AG04449 (cell line): ENCODE results near the gene CSTPP1.

Experiments
- CTCF ChIA-PET: fragments of 350-600 bp; formaldehyde crosslinking; extraction: SDS; loops from one replicate; lab custom pipeline; 2021; ENCODE audit warnings: antibody characterized with exemption; lab: Yijun Ruan, JAX
- POLR2A ChIA-PET: fragments of 400-600, 350-600 bp; formaldehyde crosslinking; extraction: SDS; loops from one replicate; lab custom pipeline; 2020; ENCODE audit warnings: antibody characterized with exemption, inconsistent platforms; lab: Yijun Ruan, JAX
- DNase-seq: peaks from one replicate; pipeline ENCODE4 v3.0.0-alpha.2; 2010; ENCODE audit warnings: low read depth, low spot score
- H3K4me3 ChIP-seq: 2 replicates; pipeline ENCODE4 v1.5.1; 2011; ENCODE audit warnings: low read depth, mild to moderate bottlenecking, control low read depth, low read length
- TF ChIP-seq, protein P1 (sequence below): IDR thresholded peaks from one replicate; pipeline ENCODE4 v1.5.1; 2011; ENCODE audit warnings: mild to moderate bottlenecking, moderate library complexity, low read length, control low read depth, inconsistent platforms; ENCODE audit not compliant: insufficient read depth; ENCODE audit errors: missing control alignments

Gene CSTPP1

DNA sequence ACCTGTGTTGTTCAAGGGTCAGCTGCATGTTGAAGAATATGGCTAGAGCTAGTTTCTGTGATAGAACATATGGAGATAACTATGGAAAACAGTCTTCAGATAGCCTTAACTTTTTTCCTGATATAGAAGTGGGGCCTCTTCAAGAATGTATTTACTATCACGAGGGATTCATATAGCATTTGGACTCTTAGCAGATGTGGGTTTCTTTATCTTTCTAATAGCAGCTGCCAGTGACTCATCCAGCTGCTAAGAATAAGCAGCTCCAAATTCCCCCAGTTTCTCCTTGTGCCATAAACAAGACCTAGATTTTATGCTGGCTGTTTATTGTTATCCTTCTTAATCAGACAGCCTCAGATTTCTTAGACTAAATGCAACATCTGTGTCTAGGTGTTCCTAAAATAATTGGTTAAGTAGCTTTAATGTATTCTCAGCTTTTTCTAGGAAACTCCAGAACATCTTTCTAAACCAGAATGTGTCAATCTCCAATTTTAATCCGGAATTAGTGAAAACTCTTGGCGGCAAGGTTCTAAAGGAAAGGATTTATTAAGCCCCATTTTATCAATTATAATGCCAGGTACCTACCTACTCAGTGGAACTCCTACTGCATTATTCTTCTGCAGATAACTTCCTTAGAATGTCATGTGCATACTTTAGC is 119.8 kb downstream of the CSTPP1 start:
- H3K4me3 ChIP-seq: no peak overlapping the region
- TF ChIP-seq, protein P1, sequence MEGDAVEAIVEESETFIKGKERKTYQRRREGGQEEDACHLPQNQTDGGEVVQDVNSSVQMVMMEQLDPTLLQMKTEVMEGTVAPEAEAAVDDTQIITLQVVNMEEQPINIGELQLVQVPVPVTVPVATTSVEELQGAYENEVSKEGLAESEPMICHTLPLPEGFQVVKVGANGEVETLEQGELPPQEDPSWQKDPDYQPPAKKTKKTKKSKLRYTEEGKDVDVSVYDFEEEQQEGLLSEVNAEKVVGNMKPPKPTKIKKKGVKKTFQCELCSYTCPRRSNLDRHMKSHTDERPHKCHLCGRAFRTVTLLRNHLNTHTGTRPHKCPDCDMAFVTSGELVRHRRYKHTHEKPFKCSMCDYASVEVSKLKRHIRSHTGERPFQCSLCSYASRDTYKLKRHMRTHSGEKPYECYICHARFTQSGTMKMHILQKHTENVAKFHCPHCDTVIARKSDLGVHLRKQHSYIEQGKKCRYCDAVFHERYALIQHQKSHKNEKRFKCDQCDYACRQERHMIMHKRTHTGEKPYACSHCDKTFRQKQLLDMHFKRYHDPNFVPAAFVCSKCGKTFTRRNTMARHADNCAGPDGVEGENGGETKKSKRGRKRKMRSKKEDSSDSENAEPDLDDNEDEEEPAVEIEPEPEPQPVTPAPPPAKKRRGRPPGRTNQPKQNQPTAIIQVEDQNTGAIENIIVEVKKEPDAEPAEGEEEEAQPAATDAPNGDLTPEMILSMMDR: no peak
- no peak for DNase-seq
- CTCF ChIA-PET: interaction anchor here (1.4 kb wide), 1 partner anchor 30 kb away, joined by 3 read pairs; no protein-coding TSS in a partner anchor
- POLR2A ChIA-PET: interaction anchor here (1.2 kb wide), 1 partner anchor 129 kb away, joined by 3 read pairs; no protein-coding TSS in a partner anchor

DNA sequence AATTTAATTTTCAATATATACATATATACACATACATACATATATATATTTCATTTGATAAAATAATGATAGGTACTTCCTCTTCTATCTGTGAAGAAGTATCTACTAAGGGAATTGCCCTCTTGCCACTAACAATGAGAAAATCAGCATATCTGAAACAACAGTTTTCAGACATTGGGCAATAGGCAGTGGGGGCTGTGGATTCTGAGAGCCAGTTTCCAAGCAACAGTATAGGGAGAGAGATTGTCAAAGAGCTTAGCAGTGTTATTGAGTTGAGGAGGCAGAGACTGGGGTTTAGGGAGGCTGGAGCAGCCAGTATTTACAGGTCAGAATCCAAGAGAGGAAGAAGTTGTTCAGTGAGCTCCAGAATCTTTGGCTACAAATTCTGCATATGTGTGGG is 120.8 kb downstream of the CSTPP1 start:
- no peak overlapping the region for H3K4me3 ChIP-seq
- ChIA-PET CTCF (no interaction called here), POLR2A (no interaction called here)
- TF ChIP-seq, protein P1: no peak
- no peak for DNase-seq

DNA sequence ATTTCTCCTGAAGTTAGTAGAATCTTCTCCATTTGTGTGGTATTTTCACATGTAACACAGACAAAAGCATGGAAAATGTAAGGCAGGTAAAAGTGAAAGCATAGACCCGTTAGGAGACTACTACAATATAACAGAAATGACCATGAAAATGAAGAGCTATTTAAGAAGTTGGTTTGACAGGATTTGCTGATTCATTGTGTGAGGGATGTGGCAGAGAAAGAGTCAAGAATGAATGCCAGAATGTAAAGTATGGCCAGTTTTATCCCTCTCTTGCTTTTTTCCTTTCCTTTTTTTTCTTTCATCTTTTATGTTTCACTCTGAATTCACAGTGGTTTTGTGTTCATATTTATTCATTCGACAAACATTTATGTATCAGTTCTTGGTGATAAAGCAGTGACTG is 124.2 kb downstream of the CSTPP1 start:
- no peak overlapping the region for H3K4me3 ChIP-seq
- ChIA-PET CTCF (interaction anchor here (1.4 kb wide), 1 partner anchor 92 kb away, joined by 4 read pairs; no protein-coding TSS in a partner anchor), POLR2A (no interaction called here)
- DNase-seq: no peak
- TF ChIP-seq, protein P1: no peak

DNA sequence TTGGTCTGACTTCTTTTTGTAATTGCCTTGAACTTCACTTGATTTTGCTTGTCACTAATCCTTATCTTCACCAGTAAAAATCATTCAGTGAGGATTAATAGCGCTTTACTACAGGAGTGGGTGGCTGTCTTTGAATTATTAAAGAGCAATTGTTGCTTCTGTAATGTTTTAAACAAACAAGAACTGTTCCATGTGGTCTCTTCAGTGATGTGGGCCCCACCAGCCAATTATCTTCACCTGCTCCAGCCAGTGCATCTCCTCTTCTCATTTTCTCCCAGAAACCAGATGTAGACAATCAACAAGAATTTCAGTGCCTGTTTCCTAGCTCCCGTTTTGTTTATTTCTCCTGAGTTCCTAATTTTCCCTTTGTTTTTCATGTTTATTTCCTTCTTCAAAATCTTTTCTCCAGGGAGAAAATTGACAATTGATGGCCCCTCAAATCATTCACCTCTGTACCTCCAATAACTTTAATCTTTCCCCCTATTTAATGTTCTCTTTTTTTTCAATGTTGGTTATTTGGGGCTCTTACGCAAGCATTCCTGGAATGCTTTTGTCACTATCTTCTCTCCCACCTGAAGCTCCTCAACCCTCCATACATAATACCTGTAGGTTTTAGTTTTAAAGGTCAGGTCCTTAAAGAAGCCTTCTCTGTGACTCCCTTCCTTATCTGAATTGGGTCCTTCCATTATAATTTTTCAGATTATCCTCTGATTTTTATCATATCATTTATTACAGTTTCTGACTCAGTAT is 125.0 kb downstream of the CSTPP1 start:
- CTCF ChIA-PET: no interaction called here
- DNase-seq: no peak
- POLR2A ChIA-PET: no interaction called here
- TF ChIP-seq, protein P1: no peak
- H3K4me3 ChIP-seq: no peak overlapping the region

DNA sequence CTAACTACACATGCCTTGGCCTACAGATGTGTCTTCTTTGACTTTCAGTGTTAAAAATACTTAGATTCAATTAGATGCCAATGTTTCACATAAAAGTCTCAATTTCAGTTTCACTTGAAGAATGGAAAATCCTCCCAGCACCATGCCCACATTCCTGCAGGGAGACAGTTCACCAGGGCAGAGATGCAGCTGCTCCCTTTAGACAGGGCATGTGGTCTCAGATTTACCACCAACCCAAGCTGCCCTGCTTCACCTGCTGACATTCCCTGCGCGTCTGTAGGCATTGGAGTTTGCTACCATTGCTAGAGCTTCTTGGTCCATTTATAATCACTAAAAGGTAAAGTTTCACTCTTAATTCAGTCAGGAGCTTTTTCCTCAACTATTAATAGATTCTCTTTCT is 126.2 kb downstream of the CSTPP1 start:
- no peak overlapping the region for H3K4me3 ChIP-seq
- CTCF ChIA-PET: interaction anchor here (1.2 kb wide), 1 partner anchor 10 kb away, joined by 3 read pairs; no protein-coding TSS in a partner anchor
- POLR2A ChIA-PET: no interaction called here
- TF ChIP-seq, protein P1: no peak
- no peak for DNase-seq

DNA sequence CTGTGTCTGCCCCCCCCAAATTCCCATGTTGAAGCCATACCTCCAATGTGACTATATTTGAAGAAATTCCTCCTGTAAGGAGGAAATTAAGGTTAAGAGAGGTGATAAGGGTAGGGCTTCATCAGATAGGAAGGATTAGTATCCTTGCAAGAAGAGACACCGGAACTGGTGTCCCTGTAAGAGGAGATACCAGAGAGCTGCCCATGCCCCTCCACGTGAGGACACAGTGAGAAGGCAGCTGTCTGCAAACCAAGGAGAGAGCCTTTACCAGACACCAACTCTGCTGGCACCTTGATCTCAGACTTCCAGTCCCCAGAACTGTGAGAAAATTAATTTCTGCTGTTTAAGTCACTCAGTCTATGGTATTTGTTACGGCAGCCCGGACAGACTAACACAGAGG is 130.8 kb downstream of the CSTPP1 start:
- no peak for DNase-seq
- TF ChIP-seq, protein P1: no peak
- H3K4me3 ChIP-seq: no peak overlapping the region
- ChIA-PET CTCF (no interaction called here), POLR2A (no interaction called here)
